Body of pancreas (tissue), 4 donors: ENCODE results near the gene PPP1R13B.

Source experiments
- POLR2A ChIP-seq, 3 donors: fragments of 450-650 bp; IDR thresholded peaks; one replicate each; pipeline ENCODE4 v1.6.1; 2016; ENCODE audit warnings: antibody characterized with exemption in 3 of 3, mild to moderate bottlenecking in 2 of 3
- TF ChIP-seq, protein P1 (sequence below), 7 experiments: fragments of 450-650 bp in 4 of 7; fragments of 200-600 bp in 3 of 7; sonication (generic) in 3 of 7; IDR thresholded peaks; one replicate each; pipeline ENCODE4 v1.5.1; 2016 to 2019; ENCODE audit warnings: antibody characterized with exemption in 7 of 7

DNA sequence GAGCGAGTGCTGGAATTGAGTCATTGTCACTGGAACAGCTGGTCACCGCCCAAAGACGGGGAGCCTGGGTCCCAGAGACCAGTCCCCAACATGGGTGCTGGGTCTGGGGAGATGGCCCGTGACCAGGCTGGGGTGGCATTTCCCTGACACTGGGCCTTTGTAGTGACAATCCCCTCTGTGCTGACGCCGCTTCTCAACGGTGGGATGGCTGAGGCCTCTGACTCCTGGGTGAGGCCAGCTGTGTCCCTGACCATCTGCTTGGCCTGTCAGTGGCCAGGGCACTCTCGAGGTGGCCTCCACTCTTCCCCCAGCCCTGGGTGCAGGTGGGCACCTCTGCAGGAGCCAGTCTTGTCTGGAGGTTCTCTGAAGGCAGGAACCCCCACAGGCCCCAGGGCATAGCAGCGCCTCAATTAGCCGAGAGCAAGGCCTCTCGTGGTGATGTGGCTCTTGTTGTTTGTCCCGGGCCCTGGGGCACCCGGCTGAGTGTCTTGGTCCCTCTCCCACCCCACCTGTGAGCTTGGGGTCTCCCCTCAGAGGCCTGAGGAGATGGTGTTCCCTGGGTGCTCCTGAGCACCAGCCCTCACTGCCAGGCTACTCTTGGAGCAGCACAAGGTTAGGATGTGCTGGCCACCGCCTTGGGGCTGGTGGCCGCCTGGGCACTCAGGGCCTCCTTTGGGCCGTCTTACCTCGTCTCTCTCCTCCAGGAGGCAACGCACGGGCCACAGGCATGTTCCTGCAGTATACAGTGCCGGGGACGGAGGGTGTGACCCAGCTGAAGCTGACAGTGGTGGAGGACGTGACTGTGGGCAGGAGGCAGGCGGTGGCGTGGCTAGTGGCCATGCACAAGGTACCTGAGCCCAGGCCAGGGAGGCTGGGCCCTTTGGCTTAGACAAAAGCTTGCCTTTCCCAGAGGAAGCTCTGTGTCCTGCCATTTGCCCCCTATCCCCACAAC is 115.2 kb downstream of the PPP1R13B start:
- TF ChIP-seq POLR2A (IDR thresholded peaks at IDR 0.05), result no peak
- TF ChIP-seq, protein P1, sequence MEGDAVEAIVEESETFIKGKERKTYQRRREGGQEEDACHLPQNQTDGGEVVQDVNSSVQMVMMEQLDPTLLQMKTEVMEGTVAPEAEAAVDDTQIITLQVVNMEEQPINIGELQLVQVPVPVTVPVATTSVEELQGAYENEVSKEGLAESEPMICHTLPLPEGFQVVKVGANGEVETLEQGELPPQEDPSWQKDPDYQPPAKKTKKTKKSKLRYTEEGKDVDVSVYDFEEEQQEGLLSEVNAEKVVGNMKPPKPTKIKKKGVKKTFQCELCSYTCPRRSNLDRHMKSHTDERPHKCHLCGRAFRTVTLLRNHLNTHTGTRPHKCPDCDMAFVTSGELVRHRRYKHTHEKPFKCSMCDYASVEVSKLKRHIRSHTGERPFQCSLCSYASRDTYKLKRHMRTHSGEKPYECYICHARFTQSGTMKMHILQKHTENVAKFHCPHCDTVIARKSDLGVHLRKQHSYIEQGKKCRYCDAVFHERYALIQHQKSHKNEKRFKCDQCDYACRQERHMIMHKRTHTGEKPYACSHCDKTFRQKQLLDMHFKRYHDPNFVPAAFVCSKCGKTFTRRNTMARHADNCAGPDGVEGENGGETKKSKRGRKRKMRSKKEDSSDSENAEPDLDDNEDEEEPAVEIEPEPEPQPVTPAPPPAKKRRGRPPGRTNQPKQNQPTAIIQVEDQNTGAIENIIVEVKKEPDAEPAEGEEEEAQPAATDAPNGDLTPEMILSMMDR (IDR thresholded peaks at IDR 0.05), result no peak
